Activated naive CD4-positive, alpha-beta T cell treated with anti-CD3 and anti-CD28 coated beads, Interleukin-2, amount 50 U/mL, for 24 hours (primary cell): Measurements from ENCODE around the gene SLC35A1.

ENCODE experiments used
- H3K27ac Mint-ChIP-seq: one replicate; pipeline ENCODE4 v1.8.0; 2021; ENCODE audit warnings: mild to moderate bottlenecking, mixed read lengths
- H3K27me3 Mint-ChIP-seq: one replicate; pipeline ENCODE4 v1.8.0; 2021; ENCODE audit warnings: mixed read lengths
- H3K36me3 Mint-ChIP-seq: one replicate; pipeline ENCODE4 v1.8.0; 2021; ENCODE audit warnings: mixed read lengths
- H3K4me1 Mint-ChIP-seq: one replicate; pipeline ENCODE4 v1.8.0; 2021; ENCODE audit warnings: mixed read lengths
- H3K4me3 Mint-ChIP-seq: one replicate; pipeline ENCODE4 v1.8.0; 2021; ENCODE audit warnings: mild to moderate bottlenecking, mixed read lengths
- H3K9me3 Mint-ChIP-seq: one replicate; pipeline ENCODE4 v1.8.0; 2021; ENCODE audit warnings: mixed read lengths

SLC35A1 gene

GRCh38 chr6:87494761-87495422, 22.1 kb downstream of the SLC35A1 start:
- Mint-ChIP-seq H3K36me3 (peaks cover 13% of the 10 kb centered on the region), H3K27ac (no peak overlapping the region), H3K27me3 (no peaks in the 10 kb centered on the region), H3K4me3 (no peak overlapping the region), H3K9me3 (no peaks in the 10 kb centered on the region), H3K4me1 (peaks cover 15% of the 10 kb centered on the region)

GRCh38 chr6:87498048-87498447, 25.3 kb downstream of the SLC35A1 start:
- peaks cover 7% of the 10 kb centered on the region for H3K36me3 Mint-ChIP-seq
- H3K27ac Mint-ChIP-seq = no peak overlapping the region
- no peaks in the 10 kb centered on the region for H3K9me3 Mint-ChIP-seq
- no peaks in the 10 kb centered on the region for H3K27me3 Mint-ChIP-seq
- no peak overlapping the region for H3K4me3 Mint-ChIP-seq
- peaks cover 12% of the 10 kb centered on the region for H3K4me1 Mint-ChIP-seq

- no peaks in the 10 kb centered on the region for H3K9me3 Mint-ChIP-seq
Observed at GRCh38 chr6:87501809-87502572, 29.2 kb downstream of the SLC35A1 start.

GRCh38 chr6:87504441-87504840, 31.7 kb downstream of the SLC35A1 start:
- Mint-ChIP-seq H3K36me3 (peaks cover 11% of the 10 kb centered on the region), H3K9me3 (no peaks in the 10 kb centered on the region), H3K27ac (no peak overlapping the region), H3K4me1 (peaks cover 14% of the 10 kb centered on the region), H3K27me3 (no peaks in the 10 kb centered on the region), H3K4me3 (no peak overlapping the region)

More at GRCh38 chr6:87501809-87502572, 29.2 kb downstream of the SLC35A1 start:
- Mint-ChIP-seq H3K4me1 (peaks cover 22% of the 10 kb centered on the region), H3K4me3 (no peak overlapping the region), H3K36me3 (peaks cover 10% of the 10 kb centered on the region), H3K27ac (no peak overlapping the region), H3K27me3 (no peaks in the 10 kb centered on the region)

GRCh38 chr6:87514831-87515230, 42.1 kb downstream of the SLC35A1 start:
- peaks cover 15% of the 10 kb centered on the region for H3K4me1 Mint-ChIP-seq
- peak overlapping the region; percentile 82 for H3K27ac Mint-ChIP-seq
- H3K4me3 Mint-ChIP-seq = no peak overlapping the region
- H3K36me3 Mint-ChIP-seq = peaks cover 19% of the 10 kb centered on the region
- H3K9me3 Mint-ChIP-seq = no peaks in the 10 kb centered on the region
- no peaks in the 10 kb centered on the region for H3K27me3 Mint-ChIP-seq

GRCh38 chr6:87518453-87518852, 45.7 kb downstream of the SLC35A1 start:
- peaks cover 14% of the 10 kb centered on the region for H3K36me3 Mint-ChIP-seq
- H3K27me3 Mint-ChIP-seq = no peaks in the 10 kb centered on the region
- H3K4me3 Mint-ChIP-seq = no peak overlapping the region
- no peak overlapping the region for H3K27ac Mint-ChIP-seq
- H3K4me1 Mint-ChIP-seq = peaks cover 15% of the 10 kb centered on the region
- H3K9me3 Mint-ChIP-seq = no peaks in the 10 kb centered on the region

- peaks cover 4% of the 10 kb centered on the region for H3K4me1 Mint-ChIP-seq
- peaks cover 12% of the 10 kb centered on the region for H3K36me3 Mint-ChIP-seq
- H3K4me3 Mint-ChIP-seq = no peak overlapping the region
- H3K27me3 Mint-ChIP-seq = no peaks in the 10 kb centered on the region
- no peaks in the 10 kb centered on the region for H3K9me3 Mint-ChIP-seq
- H3K27ac Mint-ChIP-seq = no peak overlapping the region
Observed at GRCh38 chr6:87522686-87523085, 49.9 kb downstream of the SLC35A1 start.

- Mint-ChIP-seq H3K4me3 (no peak overlapping the region), H3K9me3 (no peaks in the 10 kb centered on the region), H3K27ac (peak overlapping the region; percentile 48), H3K36me3 (peaks cover 25% of the 10 kb centered on the region), H3K27me3 (no peaks in the 10 kb centered on the region), H3K4me1 (peaks cover 20% of the 10 kb centered on the region)
Observed at GRCh38 chr6:87529221-87529620, 56.4 kb downstream of the SLC35A1 start.

GRCh38 chr6:87534377-87535047, 61.7 kb downstream of the SLC35A1 start:
- no peak overlapping the region for H3K4me3 Mint-ChIP-seq
- no peaks in the 10 kb centered on the region for H3K27me3 Mint-ChIP-seq
- peaks cover 22% of the 10 kb centered on the region for H3K36me3 Mint-ChIP-seq
- H3K27ac Mint-ChIP-seq = no peak overlapping the region
- H3K9me3 Mint-ChIP-seq = no peaks in the 10 kb centered on the region
- H3K4me1 Mint-ChIP-seq = peaks cover 13% of the 10 kb centered on the region

- peaks cover 8% of the 10 kb centered on the region for H3K4me1 Mint-ChIP-seq
- no peaks in the 10 kb centered on the region for H3K9me3 Mint-ChIP-seq
- H3K4me3 Mint-ChIP-seq = no peak overlapping the region
- H3K36me3 Mint-ChIP-seq = peaks cover 30% of the 10 kb centered on the region
- H3K27ac Mint-ChIP-seq = no peak overlapping the region
- no peaks in the 10 kb centered on the region for H3K27me3 Mint-ChIP-seq
Observed at GRCh38 chr6:87538510-87539260, 65.9 kb downstream of the SLC35A1 start.

GRCh38 chr6:87539554-87539953, 66.8 kb downstream of the SLC35A1 start:
- H3K4me3 Mint-ChIP-seq = no peak overlapping the region
- H3K27me3 Mint-ChIP-seq = no peaks in the 10 kb centered on the region
- no peak overlapping the region for H3K27ac Mint-ChIP-seq
- peaks cover 31% of the 10 kb centered on the region for H3K36me3 Mint-ChIP-seq
- H3K9me3 Mint-ChIP-seq = no peaks in the 10 kb centered on the region
- peaks cover 4% of the 10 kb centered on the region for H3K4me1 Mint-ChIP-seq

GRCh38 chr6:87540539-87540938, 67.8 kb downstream of the SLC35A1 start:
- Mint-ChIP-seq H3K27me3 (no peaks in the 10 kb centered on the region), H3K27ac (no peak overlapping the region), H3K36me3 (peaks cover 37% of the 10 kb centered on the region), H3K9me3 (no peaks in the 10 kb centered on the region), H3K4me3 (no peak overlapping the region), H3K4me1 (peaks cover 4% of the 10 kb centered on the region)

GRCh38 chr6:87541041-87541440, 68.3 kb downstream of the SLC35A1 start:
- no peak overlapping the region for H3K27ac Mint-ChIP-seq
- peaks cover 4% of the 10 kb centered on the region for H3K4me1 Mint-ChIP-seq
- no peaks in the 10 kb centered on the region for H3K9me3 Mint-ChIP-seq
- no peak overlapping the region for H3K4me3 Mint-ChIP-seq
- H3K36me3 Mint-ChIP-seq = peaks cover 38% of the 10 kb centered on the region
- H3K27me3 Mint-ChIP-seq = no peaks in the 10 kb centered on the region

- H3K36me3 Mint-ChIP-seq = peaks cover 39% of the 10 kb centered on the region
- H3K27me3 Mint-ChIP-seq = no peaks in the 10 kb centered on the region
Observed at GRCh38 chr6:87541744-87542143, 69.0 kb downstream of the SLC35A1 start.

GRCh38 chr6:87543696-87544473, 71.1 kb downstream of the SLC35A1 start:
- no peak overlapping the region for H3K4me3 Mint-ChIP-seq
- no peak overlapping the region for H3K27ac Mint-ChIP-seq
- no peaks in the 10 kb centered on the region for H3K9me3 Mint-ChIP-seq
- no peaks in the 10 kb centered on the region for H3K27me3 Mint-ChIP-seq
- peaks cover 39% of the 10 kb centered on the region for H3K36me3 Mint-ChIP-seq
- H3K4me1 Mint-ChIP-seq = no peaks in the 10 kb centered on the region

More at GRCh38 chr6:87541744-87542143, 69.0 kb downstream of the SLC35A1 start:
- Mint-ChIP-seq H3K27ac (no peak overlapping the region), H3K4me3 (no peak overlapping the region), H3K9me3 (no peaks in the 10 kb centered on the region), H3K4me1 (peaks cover 4% of the 10 kb centered on the region)
